ENCODE results near the gene OSER1.

The OSER1 gene

GRCh38 chr20:44228465-44229258 is 18.1 kb upstream of the OSER1 start:
- FAIRE-seq (no peak), DNase-seq (ENCODE audit: low spot score) (no peak)

GRCh38 chr20:44224637-44225036 is 14.1 kb upstream of the OSER1 start:
- FAIRE-seq (no peak), DNase-seq (ENCODE audit: low spot score) (no peak)

- DNase-seq (ENCODE audit: low spot score) = no peak
- no peak for FAIRE-seq
Observed at GRCh38 chr20:44223721-44224120, 13.2 kb upstream of the OSER1 start.

GRCh38 chr20:44222633-44223368 is 12.2 kb upstream of the OSER1 start:
- DNase-seq (ENCODE audit: low spot score) (no peak), FAIRE-seq (peak; percentile 85)

GRCh38 chr20:44222027-44222426 is 11.5 kb upstream of the OSER1 start:
- no peak for FAIRE-seq
- DNase-seq (ENCODE audit: low spot score) = no peak

- FAIRE-seq (no peak), DNase-seq (ENCODE audit: low spot score) (no peak)
Observed at GRCh38 chr20:44221368-44221954, 10.9 kb upstream of the OSER1 start.

- DNase-seq (ENCODE audit: low spot score) (no peak), FAIRE-seq (no peak)
Observed at GRCh38 chr20:44219791-44220190, 9.2 kb upstream of the OSER1 start.

GRCh38 chr20:44219170-44219730 is 8.7 kb upstream of the OSER1 start:
- DNase-seq (ENCODE audit: low spot score) (no peak), FAIRE-seq (no peak)

GRCh38 chr20:44218446-44218845 is 7.9 kb upstream of the OSER1 start:
- DNase-seq (ENCODE audit: low spot score) = no peak
- no peak for FAIRE-seq

- FAIRE-seq = peak; percentile 75
Observed at GRCh38 chr20:44217342-44218092, 6.9 kb upstream of the OSER1 start.

GRCh38 chr20:44215125-44215524 is 4.6 kb upstream of the OSER1 start:
- peak; percentile 77 for DNase-seq (ENCODE audit: low spot score)
- FAIRE-seq = peak; percentile 13

More at GRCh38 chr20:44217342-44218092, 6.9 kb upstream of the OSER1 start:
- peak; percentile 84 for DNase-seq (ENCODE audit: low spot score)

GRCh38 chr20:44212792-44213191 is 2.2 kb upstream of the OSER1 start:
- FAIRE-seq (no peak), DNase-seq (ENCODE audit: low spot score) (no peak)

- DNase-seq (ENCODE audit: low spot score) (no peak), FAIRE-seq (no peak)
Observed at GRCh38 chr20:44211177-44212039, 837 bp upstream of the OSER1 start.

GRCh38 chr20:44209686-44210405 is 725 bp downstream of the OSER1 start:
- FAIRE-seq = no peak

GRCh38 chr20:44208770-44209169 is 1.8 kb downstream of the OSER1 start:
- no peak for DNase-seq (ENCODE audit: low spot score)
- FAIRE-seq = no peak

More at GRCh38 chr20:44209686-44210405, 725 bp downstream of the OSER1 start:
- DNase-seq (ENCODE audit: low spot score) = no peak

GRCh38 chr20:44208165-44208564 is 2.4 kb downstream of the OSER1 start:
- no peak for FAIRE-seq
- no peak for DNase-seq (ENCODE audit: low spot score)

- DNase-seq (ENCODE audit: low spot score) (no peak), FAIRE-seq (no peak)
Observed at GRCh38 chr20:44207126-44207723, 3.3 kb downstream of the OSER1 start.

- no peak for DNase-seq (ENCODE audit: low spot score)
- FAIRE-seq = no peak
Observed at GRCh38 chr20:44206132-44206531, 4.4 kb downstream of the OSER1 start.

GRCh38 chr20:44204832-44205215 is 5.7 kb downstream of the OSER1 start:
- DNase-seq (ENCODE audit: low spot score) (no peak), FAIRE-seq (no peak)

Data from urothelium cell line (cell line).